Ovary (tissue), 9 donors: ENCODE data around the gene BOLA3. TPM values are rescaled to one million over a fixed set of nuclear protein-coding genes. Genes with fewer than 3 reads are reported as not detected.
"Not testable (repeated sequence)": the region's sequence is repeated elsewhere in the genome, so short reads cannot be mapped to it uniquely, and the experiment has no call there.

ENCODE experiments used
- DNase-seq, 5 donors: peaks; one replicate each; pipeline ENCODE4 v3.0.0-alpha.2; 2019 to 2020
- H3K27ac ChIP-seq, 2 donors: fragments of 200-600 bp; one replicate each; pipeline versions ENCODE4 v1.5.1 to v1.8.0; 2019 to 2022
- H3K27me3 ChIP-seq: fragments of 200-600 bp; one replicate; pipeline ENCODE4 v1.8.0; 2022
- H3K36me3 ChIP-seq: fragments of 200-600 bp; sonication (generic); one replicate; pipeline ENCODE4 v1.5.1; 2019
- H3K4me1 ChIP-seq: one replicate; pipeline ENCODE4 v1.8.1; 2013; ENCODE audit warnings: mild to moderate bottlenecking, moderate library complexity; ENCODE audit not compliant: insufficient read depth
- H3K4me3 ChIP-seq: fragments of 200-600 bp; sonication (generic); one replicate; pipeline ENCODE4 v1.5.1; 2017
- H3K9me3 ChIP-seq, 2 donors: fragments of 200-600 bp in 1 of 2; sonication (generic) in 1 of 2; one replicate each; pipeline versions ENCODE4 v1.5.1 to v1.8.1; 2013 to 2019; ENCODE audit warnings: mild to moderate bottlenecking in 1 of 2, moderate library complexity in 1 of 2
- CTCF ChIP-seq, 3 donors: fragments of 450-650 bp in 2 of 3; fragments of 200-600 bp in 1 of 3; IDR thresholded peaks; one replicate each; pipeline versions ENCODE4 v1.5.1 to v1.8.0; 2016 to 2022; ENCODE audit warnings: antibody characterized with exemption in 3 of 3, mild to moderate bottlenecking in 1 of 3
- EP300 ChIP-seq: sonication (generic); formaldehyde crosslinking; IDR thresholded peaks from one replicate; pipeline ENCODE4 v1.6.1; 2017; ENCODE audit warnings: antibody characterized with exemption
- POLR2A ChIP-seq: fragments of 450-650 bp; IDR thresholded peaks from one replicate; pipeline ENCODE4 v1.6.1; 2017; ENCODE audit warnings: antibody characterized with exemption, mild to moderate bottlenecking, moderate library complexity
- WGBS, 3 donors: extraction: QIAGEN DNeasy Blood & Tissue Kit in 1 of 3; methylation state at CpG; one replicate each; pipeline versions ENCODE4 v1.1.5 to v1.1.7; 2013 to 2017; 5-methylcytosine and 5-hydroxymethylcytosine counted together
- intact Hi-C, 4 donors: fragments of 100-400 bp; cut with DNase I; formaldehyde crosslinking; loops; one replicate each; pipeline versions ENCODE4 v1.11.0 to v1.15.1; 2022 to 2023
- polyA plus RNA-seq, 2 donors: library from polyadenylated mRNA; stranded (reverse); fragments of 200-250 nt in 1 of 2; fragments of 350-450 nt in 1 of 2; fragmentation: Illumina TruSeq in 1 of 2; extraction: RNeasy Lipid Tissue Mini Kit (QIAGEN cat#74804) in 1 of 2; gene quantifications; one replicate each; pipeline ENCODE4 v1.2.3, GENCODE V29; 2013 to 2014
- total RNA-seq, 7 donors: library from RNA; depleted of rRNA in 2 of 7; stranded (reverse); fragments of >200 nt in 2 of 7; fragmentation: NEBNext Ultra II Directional in 3 of 7; extraction: Animal tissue kit (Norgen Biotek cat#: 25700) in 3 of 7; gene quantifications; one replicate each; pipeline versions ENCODE4 v1.1.0 to v1.2.4, GENCODE V29; 2016 to 2023
- donor health status: DM: no; HTN: no; CAD: no; lungs with moderate emphysema.
- donor health status: DM: no; HTN: no; CAD: no.
- donor health status: Bipolar disorder and iron deficiency.
- donor health status: DM: yes; HTN: yes; CAD: no.
- donor health status: DM: no; HTN: no; CAD: no.
- donor health status: DM: yes; HTN: yes; CAD: no.

BOLA3 gene
- total and polyA plus RNA-seq, 9 donors, result 8.2 to 34.4 (median 15.3) TPM

- Histone ChIP-seq H3K4me3 (no peak overlapping the region), H3K36me3 (no peaks in the 10 kb centered on the region), H3K4me1 (no peaks in the 10 kb centered on the region), H3K27me3 (no peaks in the 10 kb centered on the region), H3K27ac (no peak overlapping the region), H3K9me3 (peaks cover 0 to 6% of the 10 kb centered on the region in 2 donors)
- intact Hi-C loops, result no loop called here
- TF ChIP-seq CTCF (IDR thresholded peaks at IDR 0.05) (no peak), POLR2A (no peak), EP300 (no peak)
- no peak for DNase-seq
- 33 to 51% (median 45%) methylated on average over 41 of the region's 41 CpGs for WGBS, 3 donors
Observed at GRCh38 chr2:74130211-74130995, 17.3 kb downstream of the BOLA3 start.

- intact Hi-C loops, result no loop called here
- no peaks in the 10 kb centered on the region for H3K36me3 ChIP-seq
- TF ChIP-seq CTCF (IDR thresholded peaks at IDR 0.05) (no peak), EP300 (no peak), POLR2A (no peak)
- peaks cover 0 to 6% of the 10 kb centered on the region in 2 donors for H3K9me3 ChIP-seq
- no peaks in the 10 kb centered on the region for H3K27me3 ChIP-seq
- WGBS, 3 donors, result 73 to 86% (median 79%) methylated on average over 3 of the region's 3 CpGs
- DNase-seq, result no peak
- H3K27ac ChIP-seq, result no peak overlapping the region
- no peak overlapping the region for H3K4me3 ChIP-seq
- H3K4me1 ChIP-seq, result no peaks in the 10 kb centered on the region
Observed at GRCh38 chr2:74128206-74128605, 19.5 kb downstream of the BOLA3 start.

GRCh38 chr2:74123955-74124354 lies 23.8 kb downstream of the BOLA3 start:
- H3K27ac ChIP-seq, H3K27me3 ChIP-seq, intact Hi-C loops, H3K4me1 ChIP-seq, DNase-seq, H3K4me3 ChIP-seq, H3K9me3 ChIP-seq, H3K36me3 ChIP-seq: not testable (repeated sequence)
- WGBS, 3 donors, result 94 to 99% (median 98%) methylated on average over 16 to 29 of the region's 29 CpGs

- 96 to 100% (median 100%) methylated on average over 1 of the region's 1 CpG for WGBS, 3 donors
- DNase-seq, H3K27ac ChIP-seq, H3K4me1 ChIP-seq, intact Hi-C loops, H3K36me3 ChIP-seq, H3K9me3 ChIP-seq, H3K4me3 ChIP-seq, H3K27me3 ChIP-seq: not testable (repeated sequence)
Observed at GRCh38 chr2:74121846-74122245, 25.9 kb downstream of the BOLA3 start.

- Histone ChIP-seq H3K27ac (peak overlapping the region; percentile 1 to 85), H3K27me3 (no peaks in the 10 kb centered on the region), H3K4me1 (peaks cover 1% of the 10 kb centered on the region), H3K4me3 (peak overlapping the region; percentile 67), H3K9me3 (no peaks in the 10 kb centered on the region), H3K36me3 (no peaks in the 10 kb centered on the region)
- intact Hi-C loops, result no loop called here
- DNase-seq, result peak; percentile 72 to 88 (median 80)
- WGBS, 3 donors, result 1 to 7% (median 3%) methylated on average over 58 to 59 of the region's 59 CpGs
- TF ChIP-seq CTCF (IDR thresholded peaks at IDR 0.05) (peak in 1 of 3 donors; percentile 54), EP300 (no peak), POLR2A (peak; percentile 40)
Observed at GRCh38 chr2:74119912-74120825, 27.5 kb downstream of the BOLA3 start.
